Kidney (tissue), 14 donors: ENCODE results near the gene MLPH. TPM values are rescaled to one million over a fixed set of nuclear protein-coding genes. Genes with fewer than 3 reads are reported as not detected.

Source experiments
- DNase-seq, 5 donors: peaks; one replicate each; pipeline ENCODE4 v3.0.0-alpha.2; 2013 to 2020
- FAIRE-seq: peaks from 2 replicates; lab custom pipeline; 2012; peaks lifted over from hg19 to GRCh38; lab: Jason Lieb, UNC
- H3K27ac ChIP-seq, 2 donors: one replicate each; pipeline ENCODE4 v1.7.0; 2013; ENCODE audit warnings: low read depth in 2 of 2, low read length in 2 of 2, inconsistent platforms in 1 of 2
- H3K27me3 ChIP-seq: one replicate; pipeline ENCODE4 v1.7.1; 2013; ENCODE audit warnings: low read length, inconsistent platforms; ENCODE audit not compliant: control insufficient read depth, insufficient read depth
- H3K36me3 ChIP-seq, 3 donors: one replicate each; pipeline versions ENCODE4 v1.7.0 to v1.7.1; 2013; ENCODE audit warnings: low read length in 3 of 3, control low read depth in 1 of 3, inconsistent platforms in 1 of 3; ENCODE audit not compliant: insufficient read depth in 3 of 3, control insufficient read depth in 2 of 3
- H3K4me1 ChIP-seq, 3 donors: one replicate each; pipeline versions ENCODE4 v1.7.0 to v1.7.1; 2013; ENCODE audit warnings: low read length in 3 of 3, inconsistent platforms in 1 of 3, low read depth in 1 of 3; ENCODE audit not compliant: control insufficient read depth in 2 of 3, insufficient read depth in 2 of 3
- H3K4me3 ChIP-seq, 3 donors: one replicate each; pipeline versions ENCODE4 v1.7.0 to v1.8.1; 2013; ENCODE audit warnings: low read length in 3 of 3, control low read depth in 1 of 3, inconsistent platforms in 1 of 3
- H3K9ac ChIP-seq, 3 donors: one replicate each; pipeline versions ENCODE4 v1.7.0 to v1.7.1; 2013; ENCODE audit warnings: low read length in 3 of 3, control low read depth in 1 of 3, inconsistent platforms in 1 of 3
- H3K9me3 ChIP-seq, 3 donors: one replicate each; pipeline versions ENCODE4 v1.7.0 to v1.7.1; 2013; ENCODE audit warnings: low read length in 3 of 3, control low read depth in 1 of 3, inconsistent platforms in 1 of 3; ENCODE audit not compliant: control insufficient read depth in 2 of 3, insufficient read depth in 1 of 3
- CTCF ChIP-seq: IDR thresholded peaks from 3 replicates; pipeline ENCODE4 v1.5.1; 2012; ENCODE audit warnings: mild to moderate bottlenecking, moderate library complexity, borderline replicate concordance; ENCODE audit not compliant: insufficient read depth; ENCODE audit errors: extremely low read depth
- intact Hi-C: fragments of 100-400 bp; cut with DNase I; formaldehyde crosslinking; loops from one replicate; pipeline ENCODE4 v1.11.1; 2022
- polyA plus RNA-seq: library from polyadenylated mRNA; stranded (reverse); fragments of 350-450 nt; fragmentation: Illumina TruSeq; extraction: RNeasy Lipid Tissue Mini Kit (QIAGEN cat#74804); gene quantifications from one replicate; pipeline ENCODE4 v1.2.3, GENCODE V29; 2014; ENCODE audit warnings: low read depth, low replicate concordance; ENCODE audit not compliant: insufficient read depth
- total RNA-seq: library from RNA; stranded (reverse); fragmentation: NEBNext Ultra II Directional; extraction: Animal tissue kit (Norgen Biotek cat#: 25700); gene quantifications from one replicate; pipeline ENCODE4 v1.2.1, GENCODE V29; 2021
- donor health status: control.
- donor health status: control.
- donor health status: control.
- donor health status: control.
- donor health status: control.
- donor health status: DM: yes; HTN: yes; CAD: no.
- donor health status: Normal renal cell carcinoma (clear cell type).

Gene MLPH
- total and polyA plus RNA-seq, 2 donors from 2014 or later = 4.6 to 9.6 TPM

- intact Hi-C loops = no loop called here
- Histone ChIP-seq H3K4me3 (no peak overlapping the region), H3K36me3 (no peaks in the 10 kb centered on the region), H3K27ac (no peak overlapping the region), H3K27me3 (no peaks in the 10 kb centered on the region), H3K9ac (no peak overlapping the region), H3K9me3 (no peaks in the 10 kb centered on the region), H3K4me1 (no peaks in the 10 kb centered on the region)
- DNase-seq (no peak), FAIRE-seq (no peak)
- TF ChIP-seq CTCF = no peak
Observed at GRCh38 chr2:237539681-237540080, 52.6 kb downstream of the MLPH start.

DNA sequence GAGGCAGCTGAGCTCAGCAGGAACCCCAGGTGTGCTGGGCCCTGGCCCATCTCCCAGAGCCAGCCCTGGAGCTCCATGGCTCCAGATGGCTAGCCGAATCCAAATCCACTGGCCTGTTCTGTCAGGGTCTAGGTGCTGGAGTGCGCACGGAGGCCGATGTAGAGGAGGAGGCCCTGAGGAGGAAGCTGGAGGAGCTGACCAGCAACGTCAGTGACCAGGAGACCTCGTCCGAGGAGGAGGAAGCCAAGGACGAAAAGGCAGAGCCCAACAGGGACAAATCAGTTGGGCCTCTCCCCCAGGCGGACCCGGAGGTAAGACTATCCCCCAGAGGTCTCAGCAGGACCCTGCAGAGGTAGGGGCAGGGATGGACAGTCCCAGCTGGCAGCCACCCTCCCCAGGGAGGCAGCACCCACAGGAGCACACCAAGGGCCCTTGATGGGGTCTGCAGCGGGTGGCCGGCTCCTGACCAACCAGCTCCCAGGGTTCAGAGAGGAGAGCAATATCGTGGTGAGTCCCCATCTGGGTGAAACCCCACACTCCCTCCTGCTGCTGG is 53.2 kb downstream of the MLPH start:
- H3K9ac ChIP-seq = no peak overlapping the region
- H3K36me3 ChIP-seq = no peaks in the 10 kb centered on the region
- intact Hi-C loops = no loop called here
- no peak overlapping the region for H3K27ac ChIP-seq
- H3K27me3 ChIP-seq = no peaks in the 10 kb centered on the region
- FAIRE-seq = no peak
- H3K9me3 ChIP-seq = no peaks in the 10 kb centered on the region
- no peak overlapping the region for H3K4me3 ChIP-seq
- no peaks in the 10 kb centered on the region for H3K4me1 ChIP-seq
- TF ChIP-seq CTCF = no peak
- DNase-seq = no peak

GRCh38 chr2:237540823-237541222 is 53.8 kb downstream of the MLPH start:
- FAIRE-seq (no peak), DNase-seq (no peak)
- H3K36me3 ChIP-seq = no peaks in the 10 kb centered on the region
- H3K4me1 ChIP-seq = no peaks in the 10 kb centered on the region
- intact Hi-C loops = no loop called here
- H3K9me3 ChIP-seq = no peaks in the 10 kb centered on the region
- no peak for TF ChIP-seq CTCF
- no peak overlapping the region for H3K27ac ChIP-seq
- no peak overlapping the region for H3K4me3 ChIP-seq
- H3K27me3 ChIP-seq = no peaks in the 10 kb centered on the region
- H3K9ac ChIP-seq = no peak overlapping the region

- no peak for DNase-seq
- Histone ChIP-seq H3K36me3 (no peaks in the 10 kb centered on the region), H3K9ac (no peak overlapping the region), H3K4me3 (no peak overlapping the region), H3K27ac (no peak overlapping the region), H3K9me3 (no peaks in the 10 kb centered on the region), H3K4me1 (no peaks in the 10 kb centered on the region), H3K27me3 (no peaks in the 10 kb centered on the region)
- no peak for TF ChIP-seq CTCF
- FAIRE-seq = no peak
- intact Hi-C loops = no loop called here
Observed at GRCh38 chr2:237541243-237541642, 54.2 kb downstream of the MLPH start.
